Measurements from ENCODE around the gene LGALS4. TPM values are rescaled to one million over a fixed set of nuclear protein-coding genes. Genes with fewer than 3 reads are reported as not detected.

The LGALS4 gene
- total and polyA plus RNA-seq, 7 donors: 0.33 to 9,832 (median 13.2) TPM

DNA sequence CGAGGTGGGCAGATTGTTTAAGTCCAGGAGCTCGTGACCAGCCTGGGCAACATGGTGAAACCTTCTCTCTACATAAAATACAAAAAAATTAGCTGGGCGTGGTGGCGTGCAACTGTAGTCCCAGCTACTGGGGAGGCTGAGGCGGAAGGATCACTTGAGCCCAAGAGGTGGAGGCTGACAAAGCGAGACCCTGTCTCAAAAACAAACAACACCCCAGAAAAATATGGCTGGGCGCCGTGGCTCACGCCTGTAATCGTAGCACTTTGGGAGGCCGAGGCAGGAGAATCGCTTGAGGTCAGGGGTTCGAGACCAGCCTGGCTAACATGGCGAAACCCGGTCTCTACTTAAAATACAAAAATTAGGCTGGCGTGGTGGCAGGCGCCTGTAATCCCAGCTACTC is 40.5 kb upstream of the LGALS4 start:
- peak overlapping the region; percentile 97 to 100 (median 99) for H3K27ac ChIP-seq
- no peaks in the 10 kb centered on the region for H3K36me3 ChIP-seq
- peaks cover 0 to 26% (median 22%) of the 10 kb centered on the region in 4 donors for H3K4me1 ChIP-seq
- TF ChIP-seq POLR2A (IDR thresholded peaks at IDR 0.05): no peak
- TF ChIP-seq CTCF (IDR thresholded peaks at IDR 0.05): no peak
- no peak for TF ChIP-seq POLR2AphosphoS5 (IDR thresholded peaks at IDR 0.05)
- no peak for TF ChIP-seq EP300 (IDR thresholded peaks at IDR 0.05)
- intact Hi-C loops (cut with DNase I): loop anchor here (2.0 to 5.0 kb wide), 2 partner anchors 16 to 206 kb away; partner anchors contain the start of gene ACTN4
- H3K9me3 ChIP-seq: no peaks in the 10 kb centered on the region
- H3K27me3 ChIP-seq: no peaks in the 10 kb centered on the region
- H3K4me3 ChIP-seq: peak overlapping the region in 2 of 4 donors; percentile 88 to 94
- no peak for DNase-seq
- 86 to 92% methylated on average over 17 of the region's 17 CpGs for WGBS, 2 donors

- H3K27me3 ChIP-seq: no peaks in the 10 kb centered on the region
- H3K27ac ChIP-seq: peak overlapping the region; percentile 97 to 100 (median 99)
- intact Hi-C loops (cut with DNase I): loop anchor here (1.0 to 5.0 kb wide), 3 partner anchors 16 to 205 kb away; partner anchors contain the start of genes ACTN4, NFKBIB and SIRT2
- no peaks in the 10 kb centered on the region for H3K9me3 ChIP-seq
- peaks cover 0 to 3% (median under 1%) of the 10 kb centered on the region in 4 donors for H3K36me3 ChIP-seq
- TF ChIP-seq POLR2AphosphoS5 (IDR thresholded peaks at IDR 0.05) (peak in 3 of 4 donors; percentile 27 to 50 (median 37)), CTCF (IDR thresholded peaks at IDR 0.05) (no peak), POLR2A (IDR thresholded peaks at IDR 0.05) (peak in 1 of 2 donors; percentile 7), EP300 (IDR thresholded peaks at IDR 0.05) (no peak)
- H3K4me1 ChIP-seq: peaks cover 0 to 34% (median 30%) of the 10 kb centered on the region in 4 donors
- peak; percentile 85 for DNase-seq
- peak overlapping the region; percentile 85 to 96 (median 91) for H3K4me3 ChIP-seq
- 1 to 2% methylated on average over 52 of the region's 52 CpGs for WGBS, 2 donors
Observed at GRCh38 chr19:38852231-38853044, 39.7 kb upstream of the LGALS4 start.

DNA sequence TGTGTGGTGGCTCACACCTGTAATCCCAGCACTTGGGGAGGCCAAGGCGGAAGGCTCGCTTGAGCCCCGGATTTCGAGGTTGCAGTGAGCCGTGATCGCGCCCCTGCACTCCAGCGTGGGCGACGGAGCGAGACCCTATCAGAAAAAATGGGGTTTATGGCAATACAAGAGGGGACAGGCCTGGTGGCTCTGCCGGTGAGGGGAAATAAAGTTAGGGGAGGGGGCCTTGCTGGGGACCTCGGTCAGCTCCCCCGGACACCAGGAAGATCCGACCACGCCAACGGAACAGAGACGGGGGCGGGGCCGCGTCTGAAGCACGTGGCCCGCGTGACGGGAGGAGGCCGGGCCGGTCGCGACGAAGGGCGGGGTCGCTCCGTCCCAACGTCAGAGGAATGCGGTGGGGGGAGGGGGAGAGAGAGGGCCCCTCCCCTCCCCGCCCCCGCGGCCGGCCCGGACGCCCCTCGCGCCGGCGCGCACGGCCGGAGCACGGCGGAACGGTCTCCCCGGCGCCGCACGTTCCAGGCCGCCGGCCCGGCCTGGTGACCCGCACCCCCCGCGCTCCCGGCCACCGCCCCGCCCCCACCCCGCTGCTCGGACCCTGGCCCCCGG is 39.0 kb upstream of the LGALS4 start:
- H3K9me3 ChIP-seq: no peaks in the 10 kb centered on the region
- peaks cover 4 to 10% (median 8%) of the 10 kb centered on the region in 4 donors for H3K36me3 ChIP-seq
- TF ChIP-seq POLR2AphosphoS5 (IDR thresholded peaks at IDR 0.05) (peak; percentile 82 to 97 (median 94)), EP300 (IDR thresholded peaks at IDR 0.05) (peak in 2 of 4 donors; percentile 42 to 87), CTCF (IDR thresholded peaks at IDR 0.05) (no peak), POLR2A (IDR thresholded peaks at IDR 0.05) (peak; percentile 60 to 78)
- intact Hi-C loops (cut with DNase I): loop anchor here (1.0 to 5.0 kb wide), 3 partner anchors 17 to 204 kb away; partner anchors contain the start of genes ACTN4, NFKBIB and SIRT2
- H3K4me1 ChIP-seq: peaks cover 0 to 41% (median 37%) of the 10 kb centered on the region in 4 donors
- H3K4me3 ChIP-seq: peak overlapping the region; percentile 85 to 96 (median 91)
- 1 to 2% methylated on average over 62 to 67 of the region's 67 CpGs for WGBS, 2 donors
- peak overlapping the region; percentile 97 to 100 (median 99) for H3K27ac ChIP-seq
- no peaks in the 10 kb centered on the region for H3K27me3 ChIP-seq
- peak; percentile 98 for DNase-seq

- no peaks in the 10 kb centered on the region for H3K27me3 ChIP-seq
- H3K4me1 ChIP-seq: peaks cover 0 to 48% (median 43%) of the 10 kb centered on the region in 4 donors
- no peaks in the 10 kb centered on the region for H3K9me3 ChIP-seq
- H3K27ac ChIP-seq: peak overlapping the region; percentile 97 to 100 (median 99)
- peaks cover 10 to 17% (median 14%) of the 10 kb centered on the region in 4 donors for H3K36me3 ChIP-seq
- TF ChIP-seq POLR2A (IDR thresholded peaks at IDR 0.05): no peak
- TF ChIP-seq POLR2AphosphoS5 (IDR thresholded peaks at IDR 0.05): no peak
- TF ChIP-seq EP300 (IDR thresholded peaks at IDR 0.05): no peak
- no peak for TF ChIP-seq CTCF (IDR thresholded peaks at IDR 0.05)
- H3K4me3 ChIP-seq: peak overlapping the region; percentile 36 to 96 (median 91)
- DNase-seq: peak; percentile 80
- intact Hi-C loops (cut with DNase I): loop anchor here (5.0 kb wide), 1 partner anchor 204 kb away; the partner anchor contains the start of gene ACTN4
- WGBS, 2 donors: 1% methylated on average over 40 of the region's 40 CpGs
Observed at GRCh38 chr19:38850976-38851621, 38.4 kb upstream of the LGALS4 start.

All from sigmoid colon (tissue), 7 donors.